Panc1 (cell line): ENCODE measurements around the gene DAB2IP.

ENCODE experiments used
- POLR2AphosphoS5 ChIP-seq: IDR thresholded peaks from 2 replicates; pipeline ENCODE4 v1.6.1; 2012; ENCODE audit warnings: mild to moderate bottlenecking, low read depth, low read length, moderate library complexity
- SIN3A ChIP-seq: IDR thresholded peaks from 2 replicates; pipeline ENCODE4 v1.6.1; 2012; ENCODE audit warnings: low read depth, mild to moderate bottlenecking, low read length, moderate library complexity, borderline replicate concordance; ENCODE audit not compliant: insufficient read depth
- TCF7L2 ChIP-seq: IDR thresholded peaks from 2 replicates; pipeline ENCODE4 v1.6.1; 2011; ENCODE audit warnings: mild to moderate bottlenecking, low read depth, low read length, inconsistent platforms
- TF ChIP-seq, protein P1 (sequence below): fragments of 450-650 bp; IDR thresholded peaks from 2 replicates; pipeline ENCODE4 v1.5.1; 2017; ENCODE audit warnings: mild to moderate bottlenecking
- TF ChIP-seq, protein P2 (sequence below), 2 experiments: IDR thresholded peaks; 2 replicates each; pipeline ENCODE4 v1.6.1; 2011 to 2012; ENCODE audit warnings: low read depth in 2 of 2, control low read depth in 1 of 2, low read length in 1 of 2, mild to moderate bottlenecking in 1 of 2, moderate library complexity in 1 of 2; ENCODE audit not compliant: insufficient read depth in 1 of 2

GRCh38 chr9:121821326-121821725 is 169.9 kb downstream of the DAB2IP start:
- TF ChIP-seq, protein P1, sequence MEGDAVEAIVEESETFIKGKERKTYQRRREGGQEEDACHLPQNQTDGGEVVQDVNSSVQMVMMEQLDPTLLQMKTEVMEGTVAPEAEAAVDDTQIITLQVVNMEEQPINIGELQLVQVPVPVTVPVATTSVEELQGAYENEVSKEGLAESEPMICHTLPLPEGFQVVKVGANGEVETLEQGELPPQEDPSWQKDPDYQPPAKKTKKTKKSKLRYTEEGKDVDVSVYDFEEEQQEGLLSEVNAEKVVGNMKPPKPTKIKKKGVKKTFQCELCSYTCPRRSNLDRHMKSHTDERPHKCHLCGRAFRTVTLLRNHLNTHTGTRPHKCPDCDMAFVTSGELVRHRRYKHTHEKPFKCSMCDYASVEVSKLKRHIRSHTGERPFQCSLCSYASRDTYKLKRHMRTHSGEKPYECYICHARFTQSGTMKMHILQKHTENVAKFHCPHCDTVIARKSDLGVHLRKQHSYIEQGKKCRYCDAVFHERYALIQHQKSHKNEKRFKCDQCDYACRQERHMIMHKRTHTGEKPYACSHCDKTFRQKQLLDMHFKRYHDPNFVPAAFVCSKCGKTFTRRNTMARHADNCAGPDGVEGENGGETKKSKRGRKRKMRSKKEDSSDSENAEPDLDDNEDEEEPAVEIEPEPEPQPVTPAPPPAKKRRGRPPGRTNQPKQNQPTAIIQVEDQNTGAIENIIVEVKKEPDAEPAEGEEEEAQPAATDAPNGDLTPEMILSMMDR = no peak
- TF ChIP-seq POLR2AphosphoS5 (no peak), SIN3A (no peak), TCF7L2 (no peak)
- TF ChIP-seq, protein P2, sequence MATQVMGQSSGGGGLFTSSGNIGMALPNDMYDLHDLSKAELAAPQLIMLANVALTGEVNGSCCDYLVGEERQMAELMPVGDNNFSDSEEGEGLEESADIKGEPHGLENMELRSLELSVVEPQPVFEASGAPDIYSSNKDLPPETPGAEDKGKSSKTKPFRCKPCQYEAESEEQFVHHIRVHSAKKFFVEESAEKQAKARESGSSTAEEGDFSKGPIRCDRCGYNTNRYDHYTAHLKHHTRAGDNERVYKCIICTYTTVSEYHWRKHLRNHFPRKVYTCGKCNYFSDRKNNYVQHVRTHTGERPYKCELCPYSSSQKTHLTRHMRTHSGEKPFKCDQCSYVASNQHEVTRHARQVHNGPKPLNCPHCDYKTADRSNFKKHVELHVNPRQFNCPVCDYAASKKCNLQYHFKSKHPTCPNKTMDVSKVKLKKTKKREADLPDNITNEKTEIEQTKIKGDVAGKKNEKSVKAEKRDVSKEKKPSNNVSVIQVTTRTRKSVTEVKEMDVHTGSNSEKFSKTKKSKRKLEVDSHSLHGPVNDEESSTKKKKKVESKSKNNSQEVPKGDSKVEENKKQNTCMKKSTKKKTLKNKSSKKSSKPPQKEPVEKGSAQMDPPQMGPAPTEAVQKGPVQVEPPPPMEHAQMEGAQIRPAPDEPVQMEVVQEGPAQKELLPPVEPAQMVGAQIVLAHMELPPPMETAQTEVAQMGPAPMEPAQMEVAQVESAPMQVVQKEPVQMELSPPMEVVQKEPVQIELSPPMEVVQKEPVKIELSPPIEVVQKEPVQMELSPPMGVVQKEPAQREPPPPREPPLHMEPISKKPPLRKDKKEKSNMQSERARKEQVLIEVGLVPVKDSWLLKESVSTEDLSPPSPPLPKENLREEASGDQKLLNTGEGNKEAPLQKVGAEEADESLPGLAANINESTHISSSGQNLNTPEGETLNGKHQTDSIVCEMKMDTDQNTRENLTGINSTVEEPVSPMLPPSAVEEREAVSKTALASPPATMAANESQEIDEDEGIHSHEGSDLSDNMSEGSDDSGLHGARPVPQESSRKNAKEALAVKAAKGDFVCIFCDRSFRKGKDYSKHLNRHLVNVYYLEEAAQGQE (IDR thresholded peaks at IDR 0.05; ENCODE audit: insufficient read depth in 1 of 2, low read depth in 2 of 2, low read length in 1 of 2) = no peak
